ENCODE results near the gene LETM1.
"Not testable (repeated sequence)": the region's sequence is repeated elsewhere in the genome, so short reads cannot be mapped to it uniquely, and the experiment has no call there.

LETM1 gene

DNA sequence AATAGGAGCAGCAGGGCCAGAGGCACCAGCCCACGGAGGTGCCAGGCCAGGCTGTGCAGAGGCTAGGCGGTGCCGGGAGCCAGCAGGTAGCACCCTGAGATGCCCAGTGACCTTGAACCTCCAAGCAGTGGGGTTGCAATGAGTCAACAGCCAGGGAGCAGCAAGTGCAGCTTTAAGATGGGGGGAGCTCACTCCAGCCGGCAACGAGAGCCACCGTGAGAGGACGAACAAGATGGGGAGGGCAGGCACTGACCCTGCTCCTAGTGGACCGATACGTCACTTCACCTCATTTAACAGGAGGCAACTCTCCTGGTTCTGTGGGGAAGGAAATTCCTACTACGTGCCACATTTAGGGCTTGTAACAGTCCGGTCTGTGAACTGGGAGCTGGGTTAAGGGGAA, 4.8 kb downstream of the LETM1 start:
- DNase-seq = no peak

DNA sequence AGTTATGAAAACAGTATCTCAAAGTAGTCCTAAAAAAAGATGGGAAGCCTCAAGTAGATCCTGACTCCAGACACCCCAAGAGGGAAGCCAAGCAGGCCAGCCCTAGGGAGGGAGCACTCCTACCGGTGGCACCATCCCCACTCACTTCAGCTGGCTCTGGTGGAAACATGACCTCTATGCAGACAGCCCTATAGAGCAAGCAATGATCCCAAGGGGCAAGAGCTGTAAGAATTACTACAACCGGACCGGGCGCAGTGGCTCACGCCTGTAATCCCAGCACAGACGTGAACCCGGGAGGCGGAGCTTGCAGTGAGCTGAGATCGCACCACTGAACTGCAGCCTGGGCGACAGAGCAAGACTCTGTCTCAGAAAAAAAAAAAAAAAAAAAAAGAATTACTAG, 5.7 kb downstream of the LETM1 start:
- DNase-seq = no peak

DNA sequence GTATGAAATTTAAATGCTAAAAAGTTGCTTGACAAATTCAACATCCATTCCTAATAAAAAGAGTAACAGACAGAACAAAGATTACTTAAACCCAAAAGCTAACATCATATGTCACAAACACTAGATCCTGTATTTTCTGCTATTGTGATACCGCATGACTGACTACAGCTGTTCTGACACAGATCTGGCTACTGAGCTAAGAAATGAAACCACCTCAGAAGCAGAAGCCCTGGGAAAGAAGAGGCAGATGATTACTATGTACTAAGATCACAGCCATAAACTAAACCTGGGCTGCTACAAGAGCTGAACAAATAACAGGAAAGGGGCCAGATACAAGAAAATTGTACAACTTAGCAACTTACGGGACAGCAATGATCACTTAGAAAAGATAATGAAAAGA, 9.4 kb downstream of the LETM1 start:
- DNase-seq = no peak

DNA sequence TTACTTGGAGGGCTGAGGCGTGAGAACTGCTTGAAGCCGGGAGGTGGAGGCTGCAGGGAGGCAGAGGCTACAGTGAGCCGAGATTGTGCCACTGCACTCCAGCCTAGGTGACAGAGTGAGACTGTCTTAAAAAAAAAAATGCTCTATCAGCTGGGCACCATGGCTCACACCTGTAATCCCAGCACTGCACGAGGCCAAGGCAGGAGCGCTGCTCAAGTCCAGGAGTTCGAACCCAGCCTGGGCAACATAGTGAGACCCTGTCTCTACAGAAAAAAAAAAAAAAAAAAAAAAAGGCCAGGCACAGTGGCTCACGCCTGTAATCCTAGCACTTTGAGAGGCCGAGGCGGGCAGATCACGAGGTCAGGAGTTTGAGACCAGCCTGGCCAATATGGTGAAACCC, 11.3 kb downstream of the LETM1 start:
- not testable (repeated sequence) for DNase-seq

DNA sequence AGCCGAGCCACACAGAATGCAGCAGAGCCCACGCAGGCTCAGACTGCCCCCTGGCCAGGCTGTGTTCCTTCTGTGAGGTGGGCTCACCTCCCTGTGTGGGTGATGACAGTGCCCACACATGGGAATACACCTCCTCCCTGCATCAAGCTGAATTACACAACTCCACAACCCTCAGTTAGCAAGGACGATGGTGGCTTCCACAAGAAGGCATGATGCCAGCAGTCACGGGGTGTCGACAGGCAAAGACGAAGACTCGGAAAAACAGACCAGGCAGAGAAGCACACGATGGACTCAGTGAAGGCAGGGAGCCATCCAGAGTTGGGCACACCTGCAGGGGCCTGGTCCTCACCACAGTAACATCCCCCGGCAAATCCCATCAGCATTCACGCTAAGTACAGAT, 12.1 kb downstream of the LETM1 start:
- DNase-seq = no peak

DNA sequence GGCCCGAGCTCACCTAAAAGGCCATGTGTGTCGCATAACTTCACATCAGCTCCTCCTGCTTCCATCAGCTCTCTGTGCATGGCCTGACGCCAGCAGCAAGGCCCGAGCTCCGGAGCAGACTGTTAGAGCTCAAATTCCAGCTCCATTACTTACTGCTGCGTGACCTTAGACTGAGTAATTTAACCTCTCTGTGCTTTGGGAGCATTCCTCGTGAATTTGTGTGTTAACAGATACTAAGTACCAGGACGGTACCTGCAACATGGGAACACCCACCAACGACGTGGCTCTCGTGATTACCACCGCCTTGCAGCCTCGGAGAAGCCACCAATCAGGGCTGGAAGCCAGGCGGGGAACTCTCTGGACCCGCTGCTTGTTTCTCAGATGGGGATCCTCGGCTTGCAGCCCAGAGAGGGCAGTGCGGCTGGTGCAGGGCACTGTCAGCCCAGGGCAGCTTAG, 12.9 kb downstream of the LETM1 start:
- DNase-seq = no peak

DNA sequence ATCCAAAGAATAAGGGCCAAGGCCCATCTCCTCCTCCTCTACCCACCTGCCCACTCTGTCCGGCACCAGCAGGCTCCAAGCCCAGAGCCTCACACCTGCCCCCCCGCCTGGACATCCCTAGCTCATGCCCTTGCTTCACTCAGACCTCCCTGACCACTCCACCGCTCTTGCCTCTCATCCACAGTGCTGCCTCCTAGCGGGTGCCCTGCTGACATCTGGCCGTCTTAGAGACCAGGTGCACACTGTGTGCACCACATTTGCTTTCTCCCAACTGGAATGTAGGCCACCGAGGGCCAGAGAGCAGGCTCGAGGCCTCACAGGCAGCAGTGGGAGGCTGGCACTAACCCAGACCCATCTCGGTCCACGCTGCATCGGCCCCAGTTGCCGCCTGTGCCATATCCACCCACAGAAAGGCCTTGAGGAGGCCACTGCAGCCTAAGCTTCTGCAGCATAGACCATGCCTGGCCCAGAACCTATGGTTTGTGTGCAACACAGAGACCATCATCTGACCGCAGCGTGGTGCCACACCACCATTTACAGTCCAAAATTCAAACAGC, 13.5 kb downstream of the LETM1 start:
- no peak for DNase-seq

DNA sequence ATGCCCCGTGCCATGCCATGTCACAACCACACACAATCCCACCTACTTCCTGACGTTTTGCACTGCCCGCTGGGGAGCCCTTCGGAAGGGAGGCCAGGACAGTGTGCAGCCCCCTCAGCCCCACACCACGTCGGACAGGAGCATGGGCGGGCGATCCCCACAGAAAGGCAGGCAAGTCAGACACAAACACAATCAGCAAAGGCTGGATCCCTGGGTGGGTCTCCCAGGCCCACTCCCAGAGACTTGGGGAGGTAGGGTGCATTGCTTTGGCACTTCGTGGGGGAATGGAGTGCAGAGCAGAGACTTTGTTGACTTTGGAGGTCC, 14.1 kb downstream of the LETM1 start:
- DNase-seq = no peak

DNA sequence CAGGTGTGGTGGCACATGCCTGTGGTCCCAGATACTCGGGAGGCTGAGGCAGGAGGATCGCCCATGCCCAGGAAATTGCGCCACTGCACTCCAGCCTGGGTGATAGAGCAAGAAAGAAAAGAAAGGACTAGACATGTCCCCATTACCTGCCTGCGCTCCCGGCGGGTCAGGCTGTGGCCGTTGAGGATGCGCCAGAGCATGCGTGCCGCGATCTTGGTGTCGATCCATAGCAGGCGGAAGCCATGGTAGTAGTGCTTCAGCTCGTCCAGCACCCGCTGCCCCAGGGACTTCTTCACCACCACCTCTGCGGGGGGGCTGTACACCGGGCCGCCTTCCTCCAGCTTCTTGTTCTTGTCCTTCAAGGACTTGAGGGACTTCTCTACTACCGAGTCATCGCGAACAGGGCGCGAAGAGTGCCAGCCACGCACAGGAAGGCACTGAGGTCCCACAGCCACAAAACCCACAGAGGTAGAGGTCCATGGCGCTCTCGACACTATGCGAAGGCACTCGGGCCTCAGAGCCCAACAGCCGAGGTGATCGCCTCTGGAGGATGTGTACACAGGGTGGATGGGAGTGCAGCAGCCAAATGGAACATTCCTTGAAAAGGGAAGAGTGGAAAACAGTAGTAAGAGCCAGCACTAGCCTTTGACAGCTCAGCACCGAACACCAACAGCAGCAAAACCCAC, 14.6 kb downstream of the LETM1 start:
- no peak for DNase-seq

DNA sequence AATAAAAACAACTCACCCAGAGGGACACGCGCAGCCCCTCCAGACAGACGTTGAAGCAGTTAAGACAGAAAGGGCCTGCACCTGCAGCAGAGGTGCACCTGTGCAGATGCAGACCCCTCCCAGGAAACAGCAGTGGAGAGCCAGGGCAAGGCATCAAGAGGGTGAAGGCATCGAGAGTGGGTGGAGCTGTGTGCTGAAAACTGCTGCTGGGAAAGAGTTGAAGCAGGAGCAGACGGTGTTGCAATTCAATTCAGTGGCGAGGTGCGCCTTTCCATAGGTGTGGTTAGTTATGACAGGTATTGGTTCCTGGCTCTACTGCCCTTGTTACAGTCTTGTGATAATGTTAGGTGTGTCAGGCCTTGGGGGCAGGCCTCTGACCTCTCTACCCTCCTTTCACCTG, 16.7 kb downstream of the LETM1 start:
- no peak for DNase-seq

DNA sequence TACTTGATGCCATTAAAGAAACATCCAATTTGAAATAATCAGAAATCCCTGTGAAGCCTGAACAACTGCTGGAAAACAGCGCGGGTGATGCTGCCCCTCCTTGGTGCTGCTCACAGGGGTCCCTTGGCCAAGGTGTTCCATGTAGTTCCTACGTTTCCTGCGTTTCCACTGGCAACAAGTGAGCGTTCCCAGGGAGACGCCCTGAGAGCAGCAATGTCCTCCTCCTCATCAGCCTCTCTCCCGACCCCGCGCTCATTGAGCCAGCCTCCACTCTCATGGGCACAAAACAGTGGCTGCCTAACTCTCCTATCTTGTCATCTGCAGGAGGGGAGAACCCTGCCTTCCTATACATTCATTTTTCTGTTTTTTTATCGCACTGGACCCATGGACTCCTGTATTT, 18.9 kb downstream of the LETM1 start:
- DNase-seq = no peak

DNA sequence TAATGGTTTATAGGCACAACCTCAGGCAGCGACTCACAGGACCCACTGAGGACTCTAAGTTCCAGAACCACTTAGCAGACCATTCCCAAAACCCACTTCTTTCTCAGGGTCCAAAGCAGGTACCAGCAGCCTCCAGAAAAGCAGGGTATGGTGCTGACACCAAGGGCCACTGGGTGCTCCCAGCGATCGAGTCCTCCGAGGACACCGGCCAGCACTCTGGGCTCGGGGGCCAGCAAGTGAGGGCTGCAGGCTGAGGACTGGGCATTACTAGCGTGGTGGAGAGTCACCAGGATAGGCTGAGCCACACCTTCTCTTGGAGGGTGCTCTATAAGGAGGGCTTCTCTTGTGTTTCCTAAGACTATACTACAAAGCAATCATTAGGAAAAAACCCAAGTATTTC, 19.3 kb downstream of the LETM1 start:
- DNase-seq = no peak

DNA sequence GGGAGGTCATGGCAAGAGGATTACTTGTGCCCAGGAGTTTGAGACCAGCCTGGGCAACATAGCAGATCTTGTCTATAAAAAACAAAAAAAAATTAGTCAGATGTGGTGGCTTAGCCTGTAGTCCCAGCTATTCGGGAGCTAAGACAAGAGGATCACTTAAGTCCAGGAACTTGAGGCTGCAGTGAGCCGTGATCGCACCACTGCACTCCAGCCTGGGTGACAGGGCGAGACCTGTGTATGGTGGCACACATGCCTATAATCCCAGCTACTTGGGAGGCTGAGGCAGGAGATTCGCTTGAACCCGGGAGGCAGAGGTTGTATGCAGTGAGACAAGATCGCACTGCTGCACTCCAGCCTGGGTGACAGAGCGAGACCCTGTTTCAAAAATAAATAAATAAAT, 20.1 kb downstream of the LETM1 start:
- DNase-seq = not testable (repeated sequence)

DNA sequence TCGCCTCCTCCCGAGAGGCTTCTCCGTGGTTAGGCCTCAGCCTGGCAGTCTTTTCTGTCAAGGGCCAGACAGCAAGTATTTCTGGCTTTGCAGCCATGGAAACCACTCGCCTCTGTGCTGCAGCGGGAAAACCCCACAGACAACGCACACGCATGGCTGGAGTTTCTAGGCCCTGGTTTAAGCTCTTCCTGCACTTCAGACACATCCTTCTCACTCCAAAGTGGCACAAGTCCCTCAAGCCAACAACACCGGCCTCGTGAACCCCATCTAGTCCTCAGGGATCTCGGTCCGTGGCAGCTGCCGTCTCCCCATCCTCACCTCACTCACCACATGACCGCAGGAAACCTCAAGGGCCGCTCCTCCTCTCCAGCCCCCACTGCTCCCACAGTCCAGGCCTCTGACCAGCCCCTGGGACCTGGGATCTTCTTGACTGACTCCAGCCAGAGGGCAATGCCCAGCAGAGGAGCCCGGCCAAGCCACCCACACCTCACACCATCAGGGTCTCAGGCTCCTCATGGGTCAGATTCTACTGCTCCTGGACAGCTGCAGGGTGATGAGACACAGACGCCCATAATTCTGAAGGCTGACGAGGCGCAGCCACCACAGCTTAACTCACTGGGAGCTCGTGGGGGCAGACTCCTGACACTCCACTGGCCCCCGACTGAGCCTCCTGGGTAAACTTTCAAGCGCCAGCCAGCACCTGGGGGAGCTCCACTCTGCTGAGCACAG, 21.7 kb downstream of the LETM1 start:
- no peak for DNase-seq

DNA sequence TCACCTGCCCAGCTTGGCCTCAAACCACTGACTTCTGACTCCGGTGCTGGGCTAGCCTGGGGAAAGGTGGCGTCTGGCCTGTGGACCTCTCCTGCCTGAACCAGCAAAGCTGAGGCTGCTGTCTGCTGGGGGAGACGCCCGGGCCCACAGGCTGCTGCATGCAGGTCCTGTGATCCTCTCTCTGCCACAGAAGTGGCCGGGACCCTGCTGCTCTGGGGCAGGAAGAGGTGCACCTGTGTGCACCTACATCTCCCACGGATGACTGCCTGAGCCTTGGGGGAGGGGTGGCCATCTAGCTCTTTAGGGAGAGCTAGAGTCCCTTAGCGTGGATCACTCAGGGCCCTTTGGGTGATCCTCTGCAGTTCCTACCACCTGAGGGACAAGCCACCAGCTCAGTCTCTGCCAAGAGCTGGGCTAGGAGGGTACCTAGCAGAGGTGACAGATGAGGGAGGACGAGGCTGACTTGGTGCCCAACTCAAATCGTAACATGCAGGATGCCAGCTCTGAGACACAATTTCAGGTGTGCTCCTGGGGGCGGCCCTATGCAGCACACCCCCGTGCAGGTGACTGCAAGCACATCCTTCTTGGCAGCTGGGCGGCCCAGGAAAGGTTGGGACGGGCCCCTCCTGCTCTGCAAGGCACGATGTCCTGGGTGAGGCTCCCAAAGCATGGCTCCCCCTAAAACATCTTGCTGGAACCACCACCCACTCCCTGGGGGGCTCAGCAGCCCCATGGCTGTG, 22.5 kb downstream of the LETM1 start:
- no peak for DNase-seq

DNA sequence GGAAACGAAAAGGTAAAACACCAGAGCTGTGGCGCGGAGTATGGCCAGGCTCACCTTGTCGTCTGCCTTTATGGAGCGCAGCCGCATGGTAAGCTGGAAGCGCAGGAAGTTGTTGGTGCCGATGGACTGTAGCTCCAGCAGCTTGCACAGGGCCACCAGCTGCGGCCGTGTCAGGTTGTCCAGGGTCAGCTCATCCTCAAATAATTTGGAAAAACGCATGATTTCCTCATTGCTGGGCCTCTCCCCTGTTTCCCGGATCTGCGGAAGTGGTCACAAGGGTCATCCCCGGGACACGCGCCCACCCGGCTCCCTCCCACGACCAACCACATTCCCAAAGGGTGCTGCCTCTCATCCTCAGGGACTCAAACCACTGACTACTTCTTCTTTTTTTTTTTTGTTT, 23.3 kb downstream of the LETM1 start:
- no peak for DNase-seq

DNA sequence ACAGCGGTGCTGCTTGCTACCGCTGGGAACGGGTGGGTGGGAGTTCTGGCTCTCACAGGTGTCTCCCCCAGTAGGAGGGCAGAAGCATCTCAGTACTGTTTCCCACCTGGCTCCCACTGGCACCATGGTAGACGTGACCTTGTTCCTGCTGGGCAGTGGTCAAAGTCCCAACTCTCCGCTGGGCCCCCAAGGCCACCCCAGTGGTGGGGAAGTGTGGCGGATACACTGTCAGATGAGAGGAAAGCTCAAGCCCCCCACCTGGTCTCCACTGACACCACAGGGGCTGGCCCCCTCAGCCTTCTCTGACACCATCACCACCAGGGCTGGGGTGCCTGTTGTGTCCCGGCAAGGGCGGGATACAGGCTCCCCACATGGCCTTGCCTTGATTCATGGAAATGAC, 24.6 kb downstream of the LETM1 start:
- DNase-seq = no peak

DNA sequence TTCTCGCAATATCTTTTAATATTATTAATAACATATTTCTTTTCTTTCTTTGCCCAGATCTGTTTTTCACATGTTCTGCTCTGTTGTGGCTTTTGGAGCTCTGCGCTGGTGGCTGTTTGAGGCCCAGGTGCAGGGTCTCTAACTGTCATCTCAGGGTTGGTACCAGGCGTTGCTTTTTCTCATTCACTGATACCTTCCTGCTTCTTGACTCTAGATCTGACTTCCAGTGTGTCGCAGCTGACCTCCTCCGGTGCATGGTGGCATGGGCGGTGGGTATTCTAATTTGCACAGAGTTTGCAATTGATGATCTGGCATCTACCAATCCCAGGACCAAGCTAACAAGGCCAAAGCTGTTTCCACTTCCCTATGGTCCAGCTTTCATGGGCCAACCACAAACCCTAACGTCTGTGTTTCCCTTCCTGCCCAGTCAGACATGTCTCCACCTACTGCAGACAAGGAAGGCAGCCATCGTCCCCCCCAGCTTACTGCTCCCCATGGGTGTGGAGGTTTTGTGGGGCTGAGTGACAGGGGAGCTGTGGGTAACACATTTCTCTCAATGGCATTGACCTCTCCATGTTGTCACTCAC, 25.2 kb downstream of the LETM1 start:
- no peak for DNase-seq

DNA sequence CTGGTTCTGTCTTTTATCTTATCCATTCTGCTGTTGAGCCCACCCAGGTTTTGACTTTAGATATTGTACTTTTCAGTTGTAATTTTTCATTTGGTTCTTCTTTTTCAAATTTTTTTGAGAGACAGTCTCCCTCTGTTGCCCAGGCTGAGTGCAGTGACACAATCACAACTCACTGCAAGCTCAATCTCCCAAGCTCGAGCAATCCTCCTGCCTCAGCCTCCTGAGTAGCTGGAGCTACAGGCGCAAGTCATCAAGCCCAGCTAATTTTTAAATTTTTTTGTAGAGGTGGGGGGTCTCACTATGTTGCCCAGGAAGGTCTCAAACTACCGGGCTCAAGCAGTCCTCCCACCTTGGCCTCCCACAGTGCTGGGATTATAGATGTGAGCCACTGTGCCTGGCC, 25.7 kb downstream of the LETM1 start:
- no peak for DNase-seq

DNA sequence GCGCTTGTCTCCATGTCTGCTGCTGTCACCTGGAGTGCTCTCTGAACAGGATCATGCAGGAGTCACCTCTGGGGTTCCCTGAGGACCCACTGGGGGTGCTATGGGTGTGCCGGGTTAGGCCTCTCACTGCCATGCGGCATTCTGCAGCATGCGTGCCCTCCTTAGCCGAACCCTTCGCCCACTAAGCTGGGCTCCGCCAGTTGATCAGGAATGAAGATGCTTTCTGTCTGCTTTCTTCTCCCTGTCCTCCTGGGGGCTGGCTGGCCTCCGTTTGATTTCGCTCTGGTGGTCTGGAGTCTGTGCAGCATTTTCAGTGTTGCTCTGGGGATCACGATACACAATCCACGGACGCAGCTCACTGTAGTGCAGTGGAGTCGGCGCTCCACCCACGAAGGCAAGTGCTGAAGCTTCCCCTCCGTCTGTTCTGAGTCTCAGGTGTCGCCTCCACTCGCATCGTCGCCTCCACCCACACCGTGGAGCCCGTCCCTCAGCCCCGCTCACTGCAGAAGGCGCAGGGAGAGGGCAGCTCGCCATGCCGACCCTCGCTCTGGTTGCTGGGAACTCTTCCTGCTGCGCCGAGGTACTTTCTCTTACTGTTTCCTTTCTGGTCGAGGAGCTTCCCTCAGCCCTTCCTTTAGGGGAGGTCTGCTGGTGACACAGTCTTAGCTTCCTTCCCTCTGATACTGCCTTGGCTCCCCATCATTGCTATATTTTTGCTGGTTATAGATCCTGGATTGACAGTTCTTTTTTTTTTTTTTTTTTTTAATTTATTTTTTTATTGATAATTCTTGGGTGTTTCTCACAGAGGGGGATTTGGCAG, 29.2 kb downstream of the LETM1 start:
- no peak for DNase-seq

DNA sequence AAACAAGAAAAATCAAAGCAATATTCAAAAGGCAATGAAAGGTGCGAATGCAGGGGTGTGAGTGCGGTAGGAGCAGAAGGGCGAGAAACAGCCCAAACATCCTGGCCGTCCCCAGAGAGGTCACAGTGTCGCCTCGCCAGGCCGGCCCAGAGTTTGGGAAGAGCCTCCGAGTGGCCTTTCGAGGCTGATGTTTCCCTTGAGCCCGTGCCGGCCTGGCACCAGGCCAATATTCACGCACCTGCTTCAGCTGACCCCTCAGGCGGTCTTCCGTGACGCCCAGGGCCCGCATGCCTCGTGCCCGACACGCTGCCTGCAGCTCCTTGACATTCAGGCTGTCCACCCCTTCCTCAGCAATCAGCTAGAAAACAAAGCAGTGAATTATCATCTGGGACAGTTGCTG, 30.6 kb downstream of the LETM1 start:
- DNase-seq = no peak

DNA sequence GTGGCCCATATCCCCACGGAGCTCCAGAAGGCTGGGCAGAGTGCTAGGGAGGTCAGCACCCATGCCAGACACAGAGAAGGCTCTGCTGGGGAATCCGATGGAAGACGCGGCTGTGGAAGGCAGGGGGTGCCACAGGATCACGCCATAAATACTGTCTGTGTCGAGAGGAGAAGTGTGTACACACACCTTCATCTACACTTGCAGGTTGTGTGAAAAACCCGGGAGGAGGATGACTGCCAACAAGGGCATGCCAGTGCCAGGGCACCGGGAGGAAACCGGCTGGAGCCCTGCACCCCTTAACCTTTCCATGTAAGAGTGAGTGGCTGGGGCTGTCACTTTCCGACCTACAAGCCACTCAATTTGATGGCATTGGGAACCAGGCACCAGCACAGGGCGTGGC, 31.2 kb downstream of the LETM1 start:
- DNase-seq = no peak

DNA sequence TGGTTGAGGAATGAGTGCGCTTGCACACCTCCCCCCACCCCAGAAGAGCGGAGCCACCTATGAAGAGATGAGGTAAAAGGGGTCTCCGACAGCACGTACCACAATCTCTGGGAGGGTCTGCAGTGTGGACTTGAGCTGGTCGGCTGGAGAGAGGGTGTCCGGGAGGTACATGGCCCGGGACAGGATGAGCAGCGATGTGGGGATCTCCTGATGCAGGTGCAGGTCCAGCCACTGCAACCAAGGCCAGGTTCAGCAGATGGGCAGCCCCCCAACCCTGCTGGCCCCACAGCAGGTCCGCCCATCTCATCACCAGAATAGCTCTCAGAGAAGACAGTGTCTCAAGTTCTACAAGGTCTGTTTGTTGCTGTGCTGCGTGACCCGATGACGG, 32.4 kb downstream of the LETM1 start:
- DNase-seq = no peak
